HG02678 (cell line): ENCODE data around the gene PGS1.

Source experiments
- ATAC-seq: cut with Tn5 transposase; IDR thresholded peaks from one replicate; pipeline ENCODE4 v1.9.1; 2021; ENCODE audit warnings: mild to moderate bottlenecking, moderate library complexity; ENCODE audit not compliant: unreplicated experiment

The PGS1 gene

DNA sequence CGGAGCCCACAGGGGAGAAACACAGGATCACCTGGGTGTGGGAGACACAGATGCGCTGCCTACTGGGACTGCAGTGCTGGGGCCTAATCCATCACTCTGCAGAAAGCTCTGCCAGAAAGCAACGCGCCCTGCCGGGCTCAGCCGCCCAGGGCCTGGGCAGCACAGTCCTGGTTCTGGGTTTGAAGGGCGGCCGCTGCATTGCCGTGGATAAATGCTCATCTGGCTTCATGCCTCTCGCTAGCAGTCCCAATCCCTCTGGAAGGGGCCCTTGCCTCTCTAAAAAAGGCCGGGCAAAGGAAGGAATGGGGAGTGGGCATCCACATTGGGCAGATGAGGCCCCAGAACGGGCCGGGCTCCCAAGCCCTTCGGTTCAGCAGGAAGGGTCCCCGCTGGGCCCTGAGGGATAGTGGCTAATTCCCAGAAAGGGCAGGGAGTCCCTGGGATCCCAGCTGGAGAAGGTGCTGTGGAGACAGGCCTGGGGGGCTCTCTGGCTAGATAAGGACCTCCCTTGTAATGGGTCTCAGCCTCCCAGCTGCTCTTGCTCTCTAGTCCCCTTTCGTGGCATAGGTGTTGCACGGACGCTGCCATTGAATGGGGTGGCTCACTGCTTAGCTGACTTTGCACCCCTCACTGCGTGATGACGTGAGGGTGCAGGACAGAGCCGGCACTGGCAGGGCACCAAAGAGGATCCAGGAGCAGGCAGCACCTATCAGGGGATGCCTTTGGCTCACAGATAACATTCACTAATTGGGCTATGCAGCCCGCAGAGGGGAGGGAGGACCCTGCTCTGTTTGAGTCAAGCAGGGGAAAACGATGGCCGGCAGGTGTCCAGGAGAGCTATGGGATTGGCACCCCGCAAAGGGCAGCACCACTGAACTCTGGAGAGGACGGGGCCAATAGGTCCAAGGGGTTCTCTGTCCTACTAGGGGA, 88.6 kb downstream of the PGS1 start:
- no peak for ATAC-seq

- no peak for ATAC-seq
Measured at GRCh38 chr17:78468366-78468765, 89.9 kb downstream of the PGS1 start.

DNA sequence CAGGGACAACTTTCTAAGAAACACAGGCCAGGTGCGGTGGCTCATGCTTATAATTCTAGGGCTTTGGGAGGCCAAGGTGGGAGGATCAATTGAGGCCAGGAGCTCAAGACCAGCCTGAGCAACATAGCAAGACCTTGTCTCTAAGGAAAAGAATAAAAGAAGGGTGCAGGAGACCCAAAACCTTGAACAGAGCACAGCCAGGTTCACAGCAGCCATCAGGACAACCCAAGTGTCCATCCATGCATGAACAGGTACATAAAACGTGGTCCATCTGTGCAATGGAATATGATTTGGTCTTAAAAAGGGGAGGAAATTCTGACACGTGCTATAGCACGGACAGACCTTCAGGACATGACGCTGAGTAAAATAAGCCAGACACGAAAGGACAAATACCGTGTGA, 91.0 kb downstream of the PGS1 start:
- no peak for ATAC-seq

- no peak for ATAC-seq
Measured at GRCh38 chr17:78471635-78472034, 93.2 kb downstream of the PGS1 start.

DNA sequence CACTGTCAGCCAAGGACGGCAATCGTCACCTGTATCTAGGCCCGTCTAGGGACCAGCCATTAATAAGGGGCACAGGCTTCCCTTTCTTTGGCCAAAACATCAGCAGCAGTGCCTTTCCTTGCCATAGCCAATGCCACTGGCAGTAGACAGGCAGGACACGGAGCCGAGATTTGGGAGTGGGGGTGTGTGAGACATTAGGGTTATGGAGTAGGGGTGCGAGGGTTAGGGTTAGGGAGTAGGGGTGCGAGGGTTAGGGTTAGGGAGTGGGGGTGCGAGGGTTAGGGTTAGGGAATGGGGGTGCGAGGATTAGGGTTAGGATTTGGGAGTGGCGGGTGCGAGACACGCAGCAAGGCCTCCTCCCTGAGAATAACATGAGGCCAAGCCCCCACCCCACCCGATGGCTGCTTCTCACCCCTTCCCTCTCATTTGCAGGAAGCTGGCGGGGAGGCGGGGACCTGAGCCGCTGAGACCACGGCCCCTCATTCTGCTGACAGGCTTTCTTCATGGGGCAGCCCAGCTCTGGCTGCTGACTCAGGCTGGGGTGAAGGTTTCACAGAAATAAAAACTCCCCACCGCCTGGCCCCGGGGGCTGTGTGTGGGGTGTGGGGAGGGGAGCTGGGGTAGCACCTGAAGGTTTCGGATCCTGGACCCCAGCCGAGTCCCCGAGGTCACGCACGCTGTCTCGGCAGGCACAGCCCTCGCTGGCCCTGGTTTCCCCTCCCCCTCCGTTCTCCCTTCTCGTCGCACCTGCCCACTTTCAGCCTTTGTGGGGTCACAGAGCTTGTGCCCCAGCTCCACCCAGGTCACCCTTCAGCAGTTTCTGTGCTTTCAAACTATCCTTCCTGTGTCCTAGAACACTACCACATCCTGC, 93.8 kb downstream of the PGS1 start:
- ATAC-seq: peak; percentile 42

GRCh38 chr17:78473951-78474613, 95.6 kb downstream of the PGS1 start:
- no peak for ATAC-seq
